Measurements from ENCODE around the gene HPS4.

DNA sequence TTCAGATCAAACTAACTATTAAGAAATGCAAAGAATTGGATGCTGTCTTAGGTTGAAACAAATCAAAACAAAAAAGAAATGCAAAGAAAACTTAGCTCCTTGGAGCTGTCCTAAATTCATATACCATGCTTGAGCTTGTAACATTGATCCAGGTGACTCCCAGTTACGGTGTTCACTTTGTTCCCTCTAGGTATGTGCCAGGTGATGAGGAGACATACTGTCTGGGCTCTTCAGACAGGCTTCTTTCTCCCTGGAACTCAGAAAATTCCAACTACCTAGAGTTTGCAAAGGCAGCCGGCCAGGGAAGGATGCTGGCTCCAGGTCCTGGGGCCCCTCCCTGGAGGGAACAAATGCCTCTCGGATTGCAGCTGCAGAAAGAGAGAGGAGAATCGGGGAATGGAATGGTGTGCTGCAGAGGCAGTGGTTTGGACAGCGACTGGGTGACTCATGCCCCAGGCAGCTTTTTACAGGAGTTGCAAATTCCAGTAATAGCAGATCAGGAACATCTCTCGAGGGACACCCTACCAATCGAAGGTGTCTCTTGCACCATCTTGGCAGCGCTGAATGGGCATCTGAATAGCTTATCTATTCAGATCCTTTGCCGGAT, 66.8 kb downstream of the HPS4 start:
- TF ChIP-seq, protein P1, sequence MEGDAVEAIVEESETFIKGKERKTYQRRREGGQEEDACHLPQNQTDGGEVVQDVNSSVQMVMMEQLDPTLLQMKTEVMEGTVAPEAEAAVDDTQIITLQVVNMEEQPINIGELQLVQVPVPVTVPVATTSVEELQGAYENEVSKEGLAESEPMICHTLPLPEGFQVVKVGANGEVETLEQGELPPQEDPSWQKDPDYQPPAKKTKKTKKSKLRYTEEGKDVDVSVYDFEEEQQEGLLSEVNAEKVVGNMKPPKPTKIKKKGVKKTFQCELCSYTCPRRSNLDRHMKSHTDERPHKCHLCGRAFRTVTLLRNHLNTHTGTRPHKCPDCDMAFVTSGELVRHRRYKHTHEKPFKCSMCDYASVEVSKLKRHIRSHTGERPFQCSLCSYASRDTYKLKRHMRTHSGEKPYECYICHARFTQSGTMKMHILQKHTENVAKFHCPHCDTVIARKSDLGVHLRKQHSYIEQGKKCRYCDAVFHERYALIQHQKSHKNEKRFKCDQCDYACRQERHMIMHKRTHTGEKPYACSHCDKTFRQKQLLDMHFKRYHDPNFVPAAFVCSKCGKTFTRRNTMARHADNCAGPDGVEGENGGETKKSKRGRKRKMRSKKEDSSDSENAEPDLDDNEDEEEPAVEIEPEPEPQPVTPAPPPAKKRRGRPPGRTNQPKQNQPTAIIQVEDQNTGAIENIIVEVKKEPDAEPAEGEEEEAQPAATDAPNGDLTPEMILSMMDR (IDR thresholded peaks at IDR 0.05; ENCODE audit: low read depth, low read length): no peak
- no peak for TF ChIP-seq POLR2A (IDR thresholded peaks at IDR 0.05; ENCODE audit: extremely low read depth, insufficient read length)
- TF ChIP-seq, protein P2, sequence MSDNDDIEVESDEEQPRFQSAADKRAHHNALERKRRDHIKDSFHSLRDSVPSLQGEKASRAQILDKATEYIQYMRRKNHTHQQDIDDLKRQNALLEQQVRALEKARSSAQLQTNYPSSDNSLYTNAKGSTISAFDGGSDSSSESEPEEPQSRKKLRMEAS (IDR thresholded peaks at IDR 0.05; ENCODE audit: low read depth, low read length): no peak

Measured in NB4 (cell line).